UCSD-AML1 (cell line): ENCODE data around the gene STX5.
"Not testable (repeated sequence)": the region's sequence is repeated elsewhere in the genome, so short reads cannot be mapped to it uniquely, and the experiment has no call there.

Experiments used
- DNase-seq: peaks from one replicate; lab custom pipeline; 2025; ENCODE audit not compliant: unreplicated experiment; lab: John Stamatoyannopoulos, UW

Gene STX5, protein sequence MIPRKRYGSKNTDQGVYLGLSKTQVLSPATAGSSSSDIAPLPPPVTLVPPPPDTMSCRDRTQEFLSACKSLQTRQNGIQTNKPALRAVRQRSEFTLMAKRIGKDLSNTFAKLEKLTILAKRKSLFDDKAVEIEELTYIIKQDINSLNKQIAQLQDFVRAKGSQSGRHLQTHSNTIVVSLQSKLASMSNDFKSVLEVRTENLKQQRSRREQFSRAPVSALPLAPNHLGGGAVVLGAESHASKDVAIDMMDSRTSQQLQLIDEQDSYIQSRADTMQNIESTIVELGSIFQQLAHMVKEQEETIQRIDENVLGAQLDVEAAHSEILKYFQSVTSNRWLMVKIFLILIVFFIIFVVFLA

DNA sequence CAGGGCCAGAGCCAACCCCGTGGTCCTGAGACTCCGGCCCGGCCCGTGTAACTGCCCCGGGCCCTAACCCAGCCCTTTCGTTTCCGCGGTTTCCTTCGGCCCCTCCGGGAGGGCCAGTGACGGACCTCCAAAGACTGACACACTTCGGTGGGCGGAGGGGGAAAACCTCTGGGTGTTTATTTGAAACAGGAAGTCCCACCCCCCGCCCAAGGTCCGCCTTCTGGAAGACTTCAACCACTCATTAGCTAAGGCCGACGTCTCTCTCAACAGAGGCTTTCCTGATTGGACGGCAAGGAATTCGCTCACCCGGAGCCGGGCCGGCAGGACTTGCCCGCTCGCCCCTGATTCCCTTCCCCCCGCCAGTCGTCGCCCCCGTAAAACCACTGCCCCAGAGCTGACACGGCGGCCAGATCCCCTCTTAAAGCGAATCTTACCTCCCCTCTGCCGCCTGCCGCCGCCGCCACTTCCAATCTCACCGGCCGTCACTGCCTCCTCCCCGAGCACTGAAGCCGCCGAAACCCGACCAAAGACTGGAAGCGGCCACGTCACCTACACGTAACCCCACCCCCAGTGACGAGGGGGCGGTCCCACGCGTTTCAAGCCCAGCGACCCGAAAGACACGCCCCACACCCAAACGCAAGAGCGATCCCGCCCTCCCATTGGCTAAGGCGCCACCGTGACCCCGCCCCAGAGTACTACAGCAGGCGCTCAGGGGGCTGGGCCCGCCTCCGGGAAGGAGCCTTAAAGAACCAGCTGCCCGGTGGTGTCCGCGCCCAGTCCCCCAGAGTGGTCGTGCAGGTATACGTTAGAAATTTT is at the start of gene STX5:
Gene STX5 (minus strand): TSS at position 532 of the 816 bp plus-strand sequence. CDS start 808 bp downstream, outside the sequence.
- peak; percentile 98 for DNase-seq

DNA sequence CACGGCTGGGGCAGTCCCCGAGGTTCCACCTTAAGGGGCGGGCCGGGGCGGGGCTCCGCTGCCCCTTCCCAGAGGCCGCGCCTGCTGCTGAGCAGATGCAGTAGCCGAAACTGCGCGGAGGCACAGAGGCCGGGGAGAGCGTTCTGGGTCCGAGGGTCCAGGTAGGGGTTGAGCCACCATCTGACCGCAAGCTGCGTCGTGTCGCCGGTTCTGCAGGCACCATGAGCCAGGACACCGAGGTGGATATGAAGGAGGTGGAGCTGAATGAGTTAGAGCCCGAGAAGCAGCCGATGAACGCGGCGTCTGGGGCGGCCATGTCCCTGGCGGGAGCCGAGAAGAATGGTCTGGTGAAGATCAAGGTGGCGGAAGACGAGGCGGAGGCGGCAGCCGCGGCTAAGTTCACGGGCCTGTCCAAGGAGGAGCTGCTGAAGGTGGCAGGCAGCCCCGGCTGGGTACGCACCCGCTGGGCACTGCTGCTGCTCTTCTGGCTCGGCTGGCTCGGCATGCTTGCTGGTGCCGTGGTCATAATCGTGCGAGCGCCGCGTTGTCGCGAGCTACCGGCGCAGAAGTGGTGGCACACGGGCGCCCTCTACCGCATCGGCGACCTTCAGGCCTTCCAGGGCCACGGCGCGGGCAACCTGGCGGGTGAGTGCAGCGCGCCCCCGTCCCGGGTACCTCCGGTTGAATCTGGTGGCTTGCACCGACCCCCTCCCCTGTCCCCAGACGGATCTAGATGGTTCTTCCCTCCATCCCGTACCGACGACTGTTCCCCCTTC is 49.1 kb upstream of the STX5 start, which contains the start of gene SLC3A2:
Gene SLC3A2 (plus strand): TSS at position 94 of the 776 bp plus-strand sequence. CDS start 128 bp downstream, at position 222.
- DNase-seq: peak; percentile 93

DNA sequence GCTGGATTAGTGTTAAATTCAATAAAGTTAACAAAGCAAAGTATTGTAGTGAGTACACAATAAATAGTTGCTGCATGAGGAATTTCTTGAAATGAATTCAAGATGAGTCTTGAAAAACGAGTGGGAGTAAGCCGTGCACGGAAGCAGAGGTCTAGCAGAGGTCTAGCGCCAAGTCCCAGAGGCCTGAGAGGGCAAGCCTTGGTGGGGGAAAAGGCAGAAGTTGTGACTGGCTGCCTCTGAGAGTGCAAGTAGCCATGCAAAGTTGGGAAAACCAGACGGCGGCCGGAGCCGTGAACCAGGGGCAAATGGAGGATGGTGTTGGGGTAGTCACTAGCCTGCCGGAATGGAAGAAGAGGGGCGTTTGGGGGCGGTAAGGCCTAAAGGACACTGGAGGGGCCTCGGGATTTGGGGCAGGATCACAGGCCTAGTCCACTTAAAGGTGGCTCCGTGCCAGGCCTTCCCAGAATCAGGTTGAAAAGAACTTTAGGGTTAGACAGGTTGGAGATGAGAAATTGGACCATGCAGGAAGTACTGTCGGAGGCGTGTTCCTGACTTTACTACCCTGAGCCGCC is 48.5 kb upstream of the STX5 start:
- DNase-seq: no peak

DNA sequence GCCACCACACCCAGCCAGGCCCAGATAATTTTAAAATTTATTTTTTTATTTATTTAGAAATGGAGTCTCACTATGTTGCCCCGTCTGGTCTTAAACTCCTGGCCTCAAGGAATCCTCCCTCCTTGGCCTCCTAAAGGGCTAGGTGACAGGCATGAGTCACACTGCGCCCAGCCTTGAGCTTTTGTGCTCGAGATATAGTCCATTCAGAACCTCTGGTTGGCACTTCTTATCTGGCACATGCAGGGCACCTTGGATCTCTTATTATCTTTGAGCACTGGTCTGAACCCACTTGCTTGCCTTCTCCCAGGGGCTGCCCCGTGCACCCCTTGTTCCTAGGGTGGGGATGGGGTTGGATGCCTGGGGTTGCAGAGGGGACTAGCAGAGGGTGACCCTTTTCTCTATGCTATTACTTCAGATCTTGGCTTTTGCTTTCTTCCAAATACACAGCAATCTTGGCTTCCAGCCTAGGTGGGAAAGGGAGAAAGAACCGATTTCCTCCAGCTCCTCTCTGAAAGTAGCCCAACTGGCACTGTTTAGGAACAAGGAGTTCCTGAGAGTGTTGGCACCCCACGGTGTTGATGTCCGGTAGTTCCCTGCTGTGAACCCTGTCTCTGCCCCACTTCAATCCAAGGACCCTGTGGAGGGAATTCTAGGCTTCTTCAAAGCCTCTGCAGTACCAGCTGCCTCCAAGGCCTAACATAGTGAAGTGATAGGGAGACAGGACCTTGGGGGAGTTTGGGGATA is 47.6 kb upstream of the STX5 start:
- DNase-seq: no peak

DNA sequence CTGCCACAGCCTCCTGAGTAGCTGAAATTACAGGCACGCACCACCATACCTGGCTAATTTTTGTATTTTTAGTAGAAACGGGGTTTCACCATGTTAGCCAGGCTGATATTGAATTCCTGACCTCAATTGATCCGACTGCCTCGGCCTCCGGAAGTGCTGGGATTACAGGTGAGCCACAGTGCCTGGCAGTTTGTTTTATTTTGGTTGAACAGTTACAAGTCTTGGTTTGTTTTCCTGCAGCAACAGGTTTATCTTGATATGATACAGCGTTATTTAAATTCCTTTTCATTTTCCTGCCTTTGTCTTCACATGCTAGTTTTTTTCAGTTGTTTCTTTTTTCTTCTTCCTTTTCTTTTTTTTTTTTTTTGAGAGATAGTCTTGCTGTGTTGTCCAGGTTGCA is 44.9 kb upstream of the STX5 start:
- no peak for DNase-seq

GRCh38 chr11:62875698-62876478 is 44.0 kb upstream of the STX5 start:
- DNase-seq: no peak

- DNase-seq: no peak
These were observed 43.0 kb upstream of the STX5 start for GRCh38 chr11:62874851-62875250.

GRCh38 chr11:62865635-62866034 is 33.8 kb upstream of the STX5 start:
- no peak for DNase-seq

GRCh38 chr11:62863687-62864335 is 32.0 kb upstream of the STX5 start:
- DNase-seq: no peak

- DNase-seq: not testable (repeated sequence)
These were observed 29.8 kb upstream of the STX5 start for GRCh38 chr11:62861564-62862192.

- no peak for DNase-seq
These were observed 29.1 kb upstream of the STX5 start for GRCh38 chr11:62860835-62861563.

DNA sequence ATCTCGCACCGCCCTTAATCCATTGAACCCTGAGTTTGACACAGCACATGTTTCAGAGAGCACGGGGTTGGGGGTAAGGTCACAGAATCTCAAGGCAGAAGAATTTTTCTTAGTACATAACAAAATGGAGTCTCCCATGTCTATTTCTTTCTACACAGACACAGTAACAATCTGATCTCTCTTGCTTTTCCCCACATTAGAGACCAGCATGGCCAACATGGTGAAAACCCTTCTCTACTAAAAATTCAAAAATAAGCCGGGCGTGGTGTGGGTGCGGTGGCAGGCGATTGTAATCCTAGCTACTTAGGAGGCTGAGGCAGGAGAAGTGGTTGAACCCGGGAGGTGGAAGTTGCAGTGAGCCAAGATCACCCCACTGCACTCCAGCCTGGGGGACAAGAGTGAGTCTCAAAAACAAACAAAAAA is 27.4 kb upstream of the STX5 start:
- DNase-seq: not testable (repeated sequence)

GRCh38 chr11:62858201-62858600 is 26.4 kb upstream of the STX5 start:
- no peak for DNase-seq

DNA sequence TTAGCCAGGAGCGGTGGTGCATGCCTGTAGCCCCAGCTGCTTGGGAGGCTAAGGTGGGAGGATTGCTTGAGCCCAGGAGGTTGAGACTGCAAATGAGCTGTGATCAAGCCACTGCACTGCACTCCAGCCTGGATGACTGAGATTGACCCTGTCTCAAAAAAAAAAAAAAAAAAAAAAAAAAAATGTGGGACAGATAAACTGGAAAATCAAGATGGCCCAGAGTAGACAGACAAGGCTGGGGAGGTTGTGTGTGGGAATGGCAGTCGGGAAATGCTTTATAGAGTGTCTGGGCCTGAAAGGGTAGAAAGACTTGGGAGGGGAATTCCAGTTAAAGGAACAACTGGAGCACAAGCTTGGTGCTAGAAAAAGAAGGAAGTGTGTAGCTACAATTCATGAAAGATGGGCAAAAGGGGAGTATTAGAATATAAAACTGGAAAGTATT is 25.7 kb upstream of the STX5 start:
- DNase-seq: no peak

GRCh38 chr11:62856333-62856895 is 24.6 kb upstream of the STX5 start:
- DNase-seq: no peak

- DNase-seq: peak; percentile 97
These were observed 23.9 kb upstream of the STX5 start for GRCh38 chr11:62855571-62856332.
